Stimulated activated CD4-positive, alpha-beta T cell treated with anti-CD3 and anti-CD28 coated beads, Interleukin-15, amount 100 ng/mL, for 48 hours (primary cell): ENCODE results near the gene CLCNKA.
"Not testable (repeated sequence)": the region's sequence is repeated elsewhere in the genome, so short reads cannot be mapped to it uniquely, and the experiment has no call there.

Experiments
- DNase-seq, 2 donors: peaks; one replicate each; pipeline ENCODE4 v3.0.0-alpha.2; 2020; ENCODE audit warnings: low read depth in 2 of 2

The CLCNKA gene

DNA sequence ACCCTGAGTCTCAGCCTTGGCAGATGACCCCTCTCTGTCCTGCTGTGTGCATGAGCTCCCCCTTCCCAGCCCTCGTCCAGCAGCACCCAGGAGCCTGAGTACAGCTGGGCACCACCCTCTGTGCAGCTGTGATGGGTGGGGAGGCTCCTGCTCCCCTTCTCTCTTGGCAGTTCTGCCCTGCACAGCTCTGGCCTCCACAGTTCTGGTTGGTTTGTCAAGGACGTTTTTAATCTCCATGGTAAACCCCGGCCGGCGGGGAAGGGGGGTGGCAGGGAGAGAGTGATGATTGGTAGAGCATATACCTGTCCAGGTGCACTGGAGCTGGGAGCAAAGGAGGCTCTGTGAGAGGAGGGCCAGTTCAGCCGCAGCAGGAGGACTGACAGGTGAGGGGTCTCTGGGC lies at the start of gene CLCNKA:
CLCNKA (plus strand) TSS at position 356 of the 400 bp plus-strand sequence. CDS start 584 bp downstream, outside the sequence.
- DNase-seq, result no peak

DNA sequence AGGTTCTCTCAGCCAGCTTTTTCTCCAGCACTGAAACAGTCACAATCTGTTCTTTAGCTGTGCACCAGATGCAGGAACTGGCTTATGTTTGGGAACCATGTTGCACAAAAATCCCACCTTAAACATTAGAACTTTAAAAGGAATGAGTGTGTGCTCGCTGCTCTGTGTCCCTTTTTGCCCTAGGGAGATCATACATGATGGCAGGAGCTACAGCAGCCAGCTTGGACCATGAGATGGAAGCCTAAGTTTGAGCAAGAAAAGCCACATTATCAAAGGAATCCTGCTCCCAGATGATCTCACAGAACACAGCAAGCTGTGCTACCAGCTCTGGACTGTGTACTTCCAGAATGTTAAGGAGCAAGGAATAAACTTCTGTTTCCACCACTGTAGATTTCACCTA lies 49.4 kb upstream of the CLCNKA start:
- no peak for DNase-seq

DNA sequence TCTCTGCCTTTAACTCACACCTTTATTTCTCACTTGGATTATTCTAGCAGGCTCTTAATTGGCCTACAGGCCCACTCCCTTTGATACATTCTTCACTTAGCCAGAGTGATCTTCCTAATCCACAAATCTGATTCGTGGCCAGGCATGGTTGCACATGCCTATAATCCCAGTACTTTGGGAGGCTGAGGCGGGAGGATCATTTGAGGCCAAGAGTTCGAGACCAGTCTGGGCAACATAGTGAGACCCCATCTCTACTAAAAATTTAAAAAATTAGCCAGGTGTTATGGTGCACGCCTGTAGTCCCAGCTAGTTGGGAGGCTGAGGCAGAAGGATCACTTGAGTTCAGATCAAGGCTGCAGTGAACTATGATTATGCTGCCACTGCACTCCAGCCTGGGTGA lies 48.1 kb upstream of the CLCNKA start:
- no peak for DNase-seq

DNA sequence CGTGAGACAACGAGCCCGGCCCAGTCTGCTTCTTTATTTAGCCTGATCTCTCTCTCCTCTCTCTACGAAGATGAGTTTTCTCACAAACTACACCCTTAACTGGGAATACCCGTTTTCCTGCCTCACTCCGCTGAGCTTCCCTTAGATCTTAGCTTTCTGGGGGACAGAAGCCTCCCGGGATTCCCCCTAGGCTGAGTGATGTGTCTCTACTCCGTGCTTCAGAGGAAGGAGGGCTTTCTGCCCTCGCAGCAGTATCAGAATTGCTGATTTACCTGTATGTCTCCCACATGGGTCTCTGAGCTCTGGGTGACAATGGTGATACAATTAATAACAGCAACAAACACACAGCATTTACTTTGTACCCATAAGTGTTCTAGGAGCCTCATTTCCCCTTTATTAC lies 47.0 kb upstream of the CLCNKA start:
- DNase-seq, result no peak

DNA sequence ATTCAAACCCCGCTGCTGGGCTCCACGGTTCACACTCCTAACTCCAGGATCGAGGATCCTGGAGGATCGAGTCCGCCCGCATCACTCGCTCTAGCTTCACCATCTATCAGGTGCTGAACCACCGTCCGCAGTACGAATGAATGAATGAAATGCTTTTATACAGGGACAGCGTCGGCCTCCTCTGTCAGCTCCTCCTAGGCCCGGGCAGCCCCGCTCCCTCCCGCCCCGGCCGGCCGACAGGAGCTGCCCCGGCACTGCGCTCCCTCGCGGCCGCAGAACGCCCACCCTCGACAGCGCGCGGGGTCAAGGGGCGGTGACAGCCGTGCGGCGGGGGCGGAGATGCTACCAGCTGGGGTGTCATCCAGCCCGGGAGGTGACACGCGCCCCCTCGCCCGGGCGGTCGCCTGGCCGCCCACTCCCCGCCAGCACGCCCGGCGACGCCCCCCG lies 46.5 kb upstream of the CLCNKA start:
- peak; percentile 54 to 71 for DNase-seq

DNA sequence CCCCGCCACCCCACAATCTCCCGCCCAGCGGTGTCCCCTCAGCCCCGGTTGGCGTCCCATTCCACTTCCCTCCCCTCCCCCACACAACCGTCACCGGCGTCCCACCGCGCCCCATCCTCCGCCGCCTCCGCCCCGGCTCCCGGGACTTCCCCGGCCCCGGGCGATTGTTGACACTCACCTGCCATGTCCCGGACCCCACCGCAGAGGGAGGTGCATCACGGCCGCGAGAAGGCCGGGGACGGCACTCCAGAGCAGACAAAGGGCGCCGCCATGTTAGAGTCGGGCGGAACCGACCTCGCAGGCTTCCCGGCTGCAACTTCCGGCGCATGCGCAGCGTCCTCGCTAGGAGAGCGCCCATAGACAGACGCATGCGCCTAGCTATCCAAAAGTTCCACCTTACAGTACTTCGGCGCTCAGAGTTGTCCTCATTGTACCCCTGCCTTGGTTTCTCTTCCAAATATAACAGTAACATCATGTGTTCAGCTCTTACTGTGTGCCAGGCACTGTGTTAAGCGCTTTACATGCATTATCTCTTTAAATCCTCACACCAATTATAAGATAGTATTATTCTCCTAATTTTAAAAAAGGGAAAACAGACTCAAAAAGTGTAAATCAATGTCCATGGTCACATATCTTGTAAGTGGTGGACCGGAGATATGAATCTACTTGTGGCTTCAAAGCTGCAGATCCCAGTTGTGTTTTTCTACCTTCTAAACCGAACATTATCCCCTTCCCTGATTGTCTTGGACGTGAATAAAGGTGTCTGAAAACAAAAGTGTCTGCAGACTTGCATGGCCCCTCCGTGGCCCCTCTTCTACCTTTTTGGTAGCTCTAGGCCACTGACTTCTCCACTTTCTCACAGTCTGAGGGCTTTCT lies 45.8 kb upstream of the CLCNKA start, which contains the start of gene ZBTB17:
ZBTB17 (minus strand) TSS at position 297 of the 876 bp plus-strand sequence. CDS start 27,606 bp downstream, outside the sequence.
- DNase-seq, result peak; percentile 93 to 94

DNA sequence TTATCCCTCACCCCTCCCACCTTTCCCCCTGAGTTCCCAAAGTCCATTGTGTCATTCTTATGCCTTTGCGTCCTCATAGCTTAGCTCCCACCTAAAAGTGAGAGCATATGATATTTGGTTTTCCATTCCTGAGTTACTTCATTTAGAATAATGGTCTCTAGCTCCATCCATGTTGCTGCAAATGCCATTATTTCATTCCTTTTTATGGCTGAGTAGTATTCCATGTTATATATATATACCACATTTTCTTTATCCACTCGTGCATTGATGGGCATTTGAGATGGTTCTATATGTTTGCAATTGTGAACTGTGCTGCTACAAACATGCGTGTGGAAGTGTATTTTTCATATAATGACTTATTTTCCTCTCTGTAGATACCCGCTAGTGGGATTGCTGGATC lies 43.9 kb upstream of the CLCNKA start:
- not testable (repeated sequence) for DNase-seq

DNA sequence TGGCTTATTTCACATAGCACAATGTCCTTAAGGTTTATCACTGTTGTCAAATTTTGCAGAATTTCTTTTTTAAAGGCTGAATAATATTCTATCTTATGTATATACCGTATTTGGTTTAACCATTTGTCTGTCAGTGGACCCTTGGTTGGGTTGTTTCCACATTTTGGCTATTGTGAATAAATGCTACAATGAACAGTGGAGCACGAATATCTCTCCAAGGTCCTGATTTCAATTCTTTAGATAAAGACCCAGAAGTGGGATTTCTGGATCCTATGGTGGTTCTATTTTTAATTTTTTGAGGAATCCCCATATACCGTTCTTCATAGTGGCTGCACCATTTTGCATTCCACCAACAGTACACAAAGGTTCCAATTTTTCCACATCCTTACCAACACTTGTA lies 40.2 kb upstream of the CLCNKA start:
- no peak for DNase-seq

DNA sequence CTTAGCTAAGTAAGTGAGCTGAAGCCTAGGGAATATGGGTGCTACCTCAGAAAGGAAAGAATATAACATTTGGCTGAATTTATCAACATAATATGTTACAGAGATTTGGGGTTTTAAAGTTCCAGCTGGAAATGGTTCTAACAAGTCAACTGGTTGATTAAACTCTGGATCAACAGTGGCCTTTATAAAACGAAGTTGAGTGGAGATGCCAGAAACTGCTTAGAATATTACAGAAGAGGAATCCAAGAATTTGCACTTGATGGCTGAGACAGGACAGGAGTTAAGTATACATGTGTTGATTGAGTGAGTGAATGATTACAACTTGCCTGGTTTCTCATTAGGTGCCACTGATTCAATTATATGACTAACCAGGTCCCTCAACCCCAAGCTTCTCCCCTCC lies 38.6 kb upstream of the CLCNKA start:
- no peak for DNase-seq

DNA sequence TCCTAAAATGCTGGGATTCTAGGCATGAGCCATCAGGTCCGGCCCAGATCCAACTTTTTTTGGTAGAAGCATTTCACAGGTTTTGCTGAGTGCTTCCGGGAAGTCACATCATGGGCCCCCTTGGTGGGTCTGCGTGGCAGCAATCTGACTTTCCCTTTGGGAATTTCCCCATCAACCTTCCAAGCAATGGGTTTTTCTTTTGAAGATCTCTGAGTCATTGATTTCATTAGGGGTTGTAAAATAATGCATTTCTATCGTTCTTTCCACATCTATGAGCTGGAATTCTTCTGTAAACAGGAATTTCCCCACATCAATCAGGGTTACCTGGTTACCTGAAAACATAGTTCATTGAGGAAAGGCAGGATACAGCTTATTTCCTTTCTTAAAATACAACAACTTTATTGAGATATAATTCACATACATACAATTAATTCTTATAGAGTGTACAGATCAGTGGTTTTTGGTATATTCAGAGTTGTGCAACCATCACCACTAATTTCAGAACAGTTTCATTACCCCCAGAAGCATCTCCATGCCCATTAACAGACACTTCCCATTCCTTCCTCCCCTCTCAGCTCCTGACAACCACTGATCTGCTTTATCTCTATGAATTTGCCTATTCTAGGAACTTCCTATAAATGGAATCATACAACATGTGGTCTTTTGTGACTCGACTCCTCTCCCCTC lies 36.1 kb upstream of the CLCNKA start:
- no peak for DNase-seq

DNA sequence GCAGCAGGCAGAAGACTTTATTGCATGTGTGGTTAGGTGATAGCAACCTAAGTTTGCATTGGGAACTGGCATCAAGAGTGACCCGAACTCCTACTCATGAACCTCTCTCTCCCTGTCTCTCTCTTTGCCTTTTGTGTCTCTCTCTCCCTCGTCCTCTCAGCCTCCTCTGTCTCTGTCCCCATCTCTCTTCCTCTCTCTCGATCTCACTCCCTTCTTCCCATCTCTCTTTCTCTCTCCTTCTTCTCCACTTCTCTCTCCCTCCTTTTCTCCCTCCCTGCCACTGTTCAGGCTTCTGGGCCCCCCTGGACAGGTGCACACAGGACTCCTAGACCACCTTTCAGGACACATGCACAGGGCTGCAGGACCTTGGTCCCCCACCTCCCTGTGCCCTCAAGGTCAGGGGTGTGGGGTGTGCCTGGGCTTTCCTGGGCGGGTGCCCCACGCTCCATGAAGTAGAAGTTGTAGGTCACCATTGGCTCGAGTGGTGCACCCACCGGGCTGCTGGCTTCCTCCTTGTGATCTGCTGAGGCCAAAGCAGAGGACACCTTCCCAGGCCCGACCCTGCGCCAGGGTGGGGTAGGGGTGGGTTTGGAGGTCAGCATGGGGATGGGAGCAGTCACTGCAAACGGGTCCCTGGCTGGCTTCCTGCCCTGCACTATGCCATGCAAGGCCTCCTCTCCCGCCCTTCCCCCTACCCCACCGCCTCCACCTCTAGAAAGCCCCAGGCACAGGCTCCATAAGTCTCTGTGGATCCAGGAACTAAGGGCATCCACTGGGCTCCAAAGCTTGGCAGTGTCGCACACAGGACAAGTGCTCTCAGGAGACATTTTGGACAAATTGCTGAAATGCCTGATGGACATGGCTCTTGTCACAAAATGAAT lies 32.7 kb upstream of the CLCNKA start:
- no peak for DNase-seq

DNA sequence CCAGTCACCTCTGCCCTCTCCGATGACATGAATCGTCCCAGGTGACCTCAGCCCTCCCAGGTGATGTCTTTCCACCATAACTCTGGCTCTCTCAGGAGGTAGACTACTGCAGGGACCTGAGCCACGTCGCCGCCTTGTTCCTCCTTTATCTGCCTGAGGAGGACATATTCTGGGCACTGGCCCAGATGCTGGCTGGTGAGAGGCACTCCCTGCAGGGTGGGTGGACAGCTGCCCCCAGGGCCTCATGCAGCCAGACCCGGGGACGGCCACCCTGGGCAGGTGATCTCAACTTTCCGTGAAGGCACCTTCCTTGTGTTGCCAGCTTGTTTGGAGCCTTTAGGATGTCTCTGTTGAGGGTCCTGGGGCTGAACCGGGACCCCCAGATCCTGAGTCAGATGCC lies 32.1 kb upstream of the CLCNKA start:
- DNase-seq, result no peak

DNA sequence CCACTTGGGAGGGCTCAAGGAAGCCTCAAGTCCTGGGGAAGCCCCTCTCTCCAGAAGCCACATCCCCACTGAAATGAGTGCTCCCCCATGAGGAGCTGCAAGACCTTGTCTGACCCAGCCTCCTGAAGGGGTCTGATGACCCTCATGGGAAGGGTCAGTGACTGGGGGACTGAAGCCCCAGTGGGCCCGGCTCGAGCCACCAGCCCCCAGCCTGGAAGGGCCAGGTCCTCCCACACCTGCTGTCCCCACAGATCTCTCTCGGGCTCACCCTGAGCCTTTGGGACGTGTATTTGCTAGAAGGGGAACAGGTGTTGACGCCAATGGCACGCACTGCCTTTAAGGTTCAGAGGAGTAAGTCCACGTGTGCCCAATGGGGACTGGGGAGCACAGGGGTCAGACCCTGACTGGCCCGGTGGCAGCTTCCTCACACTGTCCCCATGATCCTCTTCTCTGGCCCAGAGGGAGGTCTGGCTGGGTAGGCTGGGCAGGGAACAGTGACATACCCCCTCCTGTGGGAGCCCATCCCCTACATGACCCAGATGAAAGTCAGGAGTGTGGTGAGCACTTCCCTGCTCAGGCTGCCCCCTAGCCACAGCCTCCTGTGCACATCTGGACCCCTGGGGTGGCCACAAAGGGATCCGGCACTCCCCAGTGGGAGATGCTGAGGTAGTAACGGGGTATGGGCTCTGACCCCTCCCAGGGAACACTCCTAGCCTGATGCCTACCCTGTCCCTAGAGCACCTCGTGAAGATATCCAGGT lies 30.2 kb upstream of the CLCNKA start:
- DNase-seq, result no peak

DNA sequence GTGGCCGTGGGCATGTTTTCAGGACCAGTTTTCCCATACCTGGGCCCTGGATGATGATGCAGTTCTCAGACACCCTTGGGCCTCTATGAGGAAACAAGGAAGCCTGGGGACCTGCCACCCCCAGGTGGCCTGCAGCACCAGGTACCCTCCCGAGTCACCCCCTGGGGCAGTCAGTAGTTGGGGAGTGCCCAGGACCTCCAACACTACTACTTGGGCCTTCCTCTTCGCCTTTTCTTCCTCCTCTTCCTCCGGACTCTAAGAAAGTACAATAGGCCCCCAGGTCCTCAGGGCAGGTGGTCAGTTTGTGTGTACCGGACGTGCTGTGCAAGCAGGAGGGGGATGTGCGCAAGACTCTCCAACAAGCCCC lies 29.7 kb upstream of the CLCNKA start:
- DNase-seq, result no peak

DNA sequence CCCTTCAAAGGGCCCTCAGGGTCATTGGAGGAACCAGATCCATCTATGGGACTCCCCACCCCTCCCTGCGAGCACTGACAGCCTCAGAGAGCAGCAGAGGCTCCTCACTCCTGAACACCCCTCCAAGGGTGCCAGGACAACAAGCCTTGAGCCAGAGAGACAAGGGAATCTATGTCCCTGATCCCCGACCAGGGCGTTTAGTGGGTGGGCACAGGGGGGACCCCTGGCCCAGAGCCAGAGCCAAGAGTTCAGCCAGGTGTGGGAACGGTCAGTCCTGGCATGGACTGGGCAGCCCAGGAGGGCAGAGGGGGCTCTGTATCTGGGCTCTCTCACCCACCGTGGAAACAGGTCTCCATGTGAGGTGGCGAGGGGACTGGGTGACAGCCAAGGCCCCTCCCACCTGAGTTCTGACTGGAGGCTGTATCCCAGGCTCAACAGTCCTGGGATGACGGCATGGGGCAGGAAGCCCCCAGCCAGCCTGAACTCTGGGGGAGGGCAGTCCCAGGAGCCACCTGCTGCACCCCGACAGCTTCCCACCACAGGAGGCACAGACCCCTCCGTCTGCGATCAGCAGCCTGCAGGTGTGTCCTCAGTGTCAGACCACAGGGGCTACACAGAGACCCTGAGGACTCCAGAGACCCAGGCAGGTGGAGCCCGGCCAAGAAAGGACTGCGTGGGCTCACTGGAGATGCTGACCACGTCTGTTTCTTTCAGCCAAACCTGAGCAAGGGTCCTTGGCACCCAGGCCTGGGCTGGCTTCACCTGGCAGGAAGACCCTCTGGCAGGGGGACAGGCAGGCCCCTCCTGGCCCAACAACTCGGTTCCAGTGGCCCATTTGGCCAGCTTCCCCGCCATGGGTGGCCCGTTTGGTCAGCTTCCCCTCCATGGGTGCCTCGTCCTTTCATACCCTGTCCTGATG lies 29.0 kb upstream of the CLCNKA start:
- DNase-seq, result no peak

DNA sequence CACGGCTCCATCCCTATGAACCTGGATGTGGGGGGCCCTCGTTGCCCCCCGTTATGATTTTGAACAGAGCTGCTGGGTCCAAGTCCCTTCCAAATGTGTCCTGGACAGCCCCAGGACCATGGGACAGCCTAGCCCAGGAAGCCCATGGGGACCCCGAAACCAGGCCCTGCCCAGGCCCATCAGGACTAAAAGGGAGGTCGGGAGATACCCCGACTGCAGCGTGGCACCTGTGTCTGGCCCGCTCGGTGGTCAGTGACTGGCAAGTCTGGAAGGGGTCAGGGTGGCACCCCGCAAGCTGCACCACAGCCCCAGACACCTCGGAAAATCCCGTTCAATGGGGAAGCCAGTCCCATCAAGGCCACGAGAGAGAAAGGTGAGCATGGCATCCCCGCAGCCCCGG lies 28.2 kb upstream of the CLCNKA start:
- DNase-seq, result no peak

DNA sequence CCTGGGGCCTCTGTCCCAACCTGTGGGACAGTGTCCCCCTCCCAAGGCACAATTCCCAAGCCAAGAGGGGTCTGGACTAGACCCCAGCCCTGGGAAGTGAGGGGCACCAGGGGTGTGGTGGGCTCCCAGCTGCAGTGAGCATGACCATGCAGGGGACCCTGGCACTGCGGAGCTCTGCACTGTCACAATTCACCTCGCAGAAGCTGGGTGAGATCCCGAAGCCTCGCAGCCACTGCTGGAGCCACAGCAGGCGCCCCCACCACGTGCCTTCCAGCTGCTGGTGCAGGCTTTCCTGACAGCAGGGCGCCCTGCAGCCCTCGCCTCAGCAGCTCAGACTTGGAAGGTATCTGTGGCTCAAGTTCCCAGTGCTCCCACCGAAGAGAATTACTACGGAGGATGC lies 27.8 kb upstream of the CLCNKA start:
- no peak for DNase-seq

DNA sequence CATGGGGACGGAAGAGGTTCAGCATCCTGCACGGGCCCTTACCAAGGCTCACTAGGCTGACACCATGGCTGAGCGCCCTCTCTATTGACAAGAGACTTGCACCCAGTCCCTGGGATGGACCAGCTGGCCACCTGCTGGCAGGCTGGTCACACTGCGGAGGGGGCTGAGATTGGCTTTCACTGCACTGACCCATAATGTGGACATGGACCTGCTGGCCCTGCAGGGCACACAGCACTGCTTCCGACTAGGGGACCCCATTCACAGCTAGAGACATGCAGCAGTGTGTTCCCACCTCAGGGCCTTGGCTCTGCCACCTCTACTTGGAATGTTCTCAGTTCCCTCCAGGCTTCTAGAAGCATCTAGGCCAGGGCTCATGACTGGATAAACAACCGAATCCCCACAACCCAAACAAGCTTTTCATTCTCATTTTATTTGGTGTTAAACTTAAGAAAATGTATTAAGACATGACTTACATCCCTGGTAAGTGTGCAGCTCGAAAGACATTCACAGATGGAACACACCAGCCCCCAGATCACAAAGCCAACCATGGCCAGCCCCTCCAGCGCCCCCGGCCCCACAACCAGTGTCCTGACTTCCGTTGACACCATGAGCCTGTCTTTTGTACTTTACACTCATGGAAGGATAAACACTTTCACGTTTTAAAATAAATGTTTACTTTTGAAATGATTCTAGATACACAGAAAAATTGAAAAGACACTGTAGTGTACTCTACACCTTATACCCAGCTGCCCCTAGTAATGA lies 27.1 kb upstream of the CLCNKA start:
- DNase-seq, result peak in 1 of 2 donors; percentile 43

DNA sequence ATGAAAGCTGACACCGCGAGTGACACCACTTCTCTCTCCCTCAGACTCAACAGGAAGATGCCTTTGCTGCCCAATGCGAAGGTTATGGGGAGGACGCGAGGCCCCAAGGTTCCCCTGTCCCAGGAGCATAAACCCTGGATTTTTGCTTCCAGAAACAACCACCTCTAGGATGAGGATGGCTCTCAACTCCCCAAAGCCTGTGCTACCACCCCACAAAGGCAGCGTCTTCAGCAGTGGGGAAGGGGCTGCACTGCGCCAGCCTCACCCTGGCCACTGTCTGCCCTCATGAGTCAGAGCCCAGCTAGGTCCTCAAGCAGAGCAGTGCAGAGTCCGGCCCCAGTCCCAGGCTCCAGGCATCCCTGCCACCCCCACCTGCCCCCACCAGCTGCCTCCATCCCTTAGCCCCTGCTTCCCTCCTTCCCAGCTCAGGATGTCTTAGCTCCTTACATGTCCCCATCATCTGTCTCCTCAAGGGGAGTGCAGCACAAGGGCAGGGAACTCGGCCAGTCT lies 24.7 kb upstream of the CLCNKA start:
- DNase-seq, result no peak
